ENCODE data around the gene IPO9.

Gene IPO9

GRCh38 chr1:201907621-201908020 is 78.7 kb downstream of the IPO9 start:
- no peak for DNase-seq

- no peak for DNase-seq
Measured at GRCh38 chr1:201911826-201912571, 83.0 kb downstream of the IPO9 start.

GRCh38 chr1:201912832-201913231 is 83.9 kb downstream of the IPO9 start:
- DNase-seq = no peak

GRCh38 chr1:201914456-201915235 is 85.7 kb downstream of the IPO9 start:
- DNase-seq = no peak

- DNase-seq = peak; percentile 20
Measured at GRCh38 chr1:201916649-201917249, 87.8 kb downstream of the IPO9 start.

GRCh38 chr1:201917362-201918033 is 88.5 kb downstream of the IPO9 start:
- DNase-seq = no peak

GRCh38 chr1:201918343-201918742 is 89.4 kb downstream of the IPO9 start:
- no peak for DNase-seq

- DNase-seq = no peak
Measured at GRCh38 chr1:201921952-201922558, 93.1 kb downstream of the IPO9 start.

GRCh38 chr1:201925301-201925567 is 96.3 kb downstream of the IPO9 start:
- no peak for DNase-seq

- DNase-seq = no peak
Measured at GRCh38 chr1:201925981-201926645, 97.2 kb downstream of the IPO9 start.

GRCh38 chr1:201928266-201928665 is 99.3 kb downstream of the IPO9 start:
- DNase-seq = no peak

- no peak for DNase-seq
Measured at GRCh38 chr1:201930137-201930536, 101.2 kb downstream of the IPO9 start.

GRCh38 chr1:201930803-201931202 is 101.8 kb downstream of the IPO9 start:
- DNase-seq = no peak
